Keratinocyte (primary cell): ENCODE results near the gene CFAP46. TPM values are rescaled to one million over a fixed set of nuclear protein-coding genes. Genes with fewer than 3 reads are reported as not detected.

Experiments used
- DNase-seq: peaks from one replicate; pipeline ENCODE4 v3.0.0-alpha.2; 2011; ENCODE audit warnings: low read depth, missing footprints, low spot score
- FAIRE-seq: peaks from 2 replicates; lab custom pipeline; 2011; peaks lifted over from hg19 to GRCh38; lab: Jason Lieb, UNC
- H2AFZ ChIP-seq: 2 replicates; pipeline ENCODE4 v1.6.0; 2012; ENCODE audit warnings: low read length, control low read depth, inconsistent platforms; ENCODE audit not compliant: control insufficient read depth
- H3K27ac ChIP-seq: 2 replicates; pipeline ENCODE4 v1.5.1; 2011; ENCODE audit warnings: low read length; ENCODE audit not compliant: control insufficient read depth, insufficient read depth
- H3K27me3 ChIP-seq: 3 replicates; pipeline ENCODE4 v1.6.0; 2011; ENCODE audit warnings: low read length; ENCODE audit not compliant: control insufficient read depth, insufficient read depth; ENCODE audit errors: extremely low read depth
- H3K36me3 ChIP-seq, 2 experiments: 2 replicates in 1 of 2; 3 replicates in 1 of 2; pipeline ENCODE4 v1.5.1; 2011; ENCODE audit warnings: low read length in 2 of 2, mild to moderate bottlenecking in 1 of 2; ENCODE audit not compliant: control insufficient read depth in 2 of 2, insufficient read depth in 2 of 2; ENCODE audit errors: extremely low read depth in 1 of 2
- H3K4me1 ChIP-seq: 3 replicates; pipeline ENCODE4 v1.5.1; 2011; ENCODE audit warnings: low read length; ENCODE audit not compliant: control insufficient read depth, insufficient read depth; ENCODE audit errors: extremely low read depth
- H3K4me2 ChIP-seq: 3 replicates; pipeline ENCODE4 v1.6.0; 2011; ENCODE audit warnings: low read depth, low read length; ENCODE audit not compliant: control insufficient read depth, insufficient read depth; ENCODE audit errors: extremely low read depth
- H3K4me3 ChIP-seq, 3 experiments: fragments of 200-600 bp in 1 of 3; sonication (generic) in 1 of 3; 2 replicates in 2 of 3; 3 replicates in 1 of 3; pipeline ENCODE4 v1.5.1; 2011 to 2016; ENCODE audit warnings: low read length in 3 of 3, mild to moderate bottlenecking in 3 of 3, control low read depth in 2 of 3, inconsistent platforms in 1 of 3, low read depth in 1 of 3, mixed read lengths in 1 of 3, mixed run types in 1 of 3, moderate library complexity in 1 of 3; ENCODE audit not compliant: control insufficient read depth in 2 of 3, insufficient read depth in 2 of 3; ENCODE audit errors: extremely low read depth in 1 of 3
- H3K79me2 ChIP-seq: 2 replicates; pipeline ENCODE4 v1.6.0; 2012; ENCODE audit warnings: low read length; ENCODE audit not compliant: control insufficient read depth, insufficient read depth
- H3K9ac ChIP-seq: 3 replicates; pipeline ENCODE4 v1.6.0; 2011; ENCODE audit warnings: low read length; ENCODE audit not compliant: control insufficient read depth, insufficient read depth; ENCODE audit errors: extremely low read depth
- H3K9me1 ChIP-seq: 3 replicates; pipeline ENCODE4 v1.6.0; 2011; ENCODE audit warnings: low read length; ENCODE audit not compliant: control insufficient read depth, insufficient read depth; ENCODE audit errors: extremely low read depth
- H3K9me3 ChIP-seq: 2 replicates; pipeline ENCODE4 v1.5.1; 2012; ENCODE audit warnings: low read depth, low read length; ENCODE audit not compliant: control insufficient read depth
- H4K20me1 ChIP-seq: 3 replicates; pipeline ENCODE4 v1.6.0; 2011; ENCODE audit warnings: low read length; ENCODE audit not compliant: control insufficient read depth, insufficient read depth; ENCODE audit errors: extremely low read depth
- EZH2 ChIP-seq: IDR thresholded peaks from one replicate; pipeline ENCODE4 v1.6.1; 2012; ENCODE audit warnings: inconsistent platforms, mild to moderate bottlenecking, low read length, moderate library complexity
- dilution Hi-C: fragments of 300-500 bp; cut with MboI; formaldehyde crosslinking; loops from one replicate; pipeline ENCODE4 v1.7.0; 2020; ENCODE audit warnings: low sequenced_read_pairs; ENCODE audit not compliant: extremely low pct_ligation_motif_present
- polyA plus RNA-seq, 5 experiments: library from polyadenylated mRNA; depleted of rRNA in 3 of 5; stranded (reverse) in 3 of 5; stranded (forward) in 1 of 5; unstranded in 1 of 5; fragments of >200 nt; gene quantifications; 1 replicate in 1 of 5; 2 replicates in 3 of 5; 3 replicates in 1 of 5; pipeline versions ENCODE4 v1.2.1 to v1.2.3, GENCODE V29; 2011 to 2012; ENCODE audit warnings: missing spikeins in 2 of 5, low read depth in 1 of 5, low replicate concordance in 1 of 5
- TF ChIP-seq, protein P1 (sequence below), 3 experiments: IDR thresholded peaks in 1 of 3; conservative IDR thresholded peaks in 1 of 3; optimal IDR thresholded peaks in 1 of 3; 2 replicates in 2 of 3; 3 replicates in 1 of 3; pipeline versions ENCODE3 to v1.5.1; 2011; ENCODE audit warnings: low read length in 3 of 3, mild to moderate bottlenecking in 3 of 3, moderate library complexity in 2 of 3, control low read depth in 1 of 3, inconsistent platforms in 1 of 3; ENCODE audit not compliant: insufficient read depth in 2 of 3; ENCODE audit errors: extremely low read depth in 1 of 3

The CFAP46 gene
- polyA plus RNA-seq, 1 donor (not counting 4 experiments of a cell fraction or from before 2014, with no cell fraction given), result 1.00 TPM

DNA sequence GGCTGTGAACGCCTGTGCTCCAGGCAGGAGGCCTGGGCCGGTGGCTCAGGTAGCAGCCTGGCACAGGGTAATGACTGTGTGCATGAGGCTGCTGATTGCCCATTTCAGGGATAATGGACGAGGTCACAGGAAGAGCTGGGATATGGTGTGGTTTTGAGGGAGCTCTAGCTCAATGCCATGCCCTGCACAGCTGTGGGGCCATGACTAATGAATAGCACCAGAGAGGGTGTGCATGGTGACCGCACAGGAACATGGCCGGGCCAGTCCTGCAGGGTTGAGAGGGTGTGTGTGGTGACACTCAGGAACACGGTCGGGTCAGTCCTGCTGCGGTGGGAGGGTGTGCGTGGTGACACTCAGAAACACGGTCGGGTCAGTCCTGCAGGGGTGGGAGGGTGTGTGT lies 178.3 kb downstream of the CFAP46 start:
- H3K79me2 ChIP-seq, result no peaks in the 10 kb centered on the region
- dilution Hi-C loops, result no loop called here
- no peaks in the 10 kb centered on the region for H3K27me3 ChIP-seq
- H3K4me3 ChIP-seq, result no peak overlapping the region
- no peaks in the 10 kb centered on the region for H4K20me1 ChIP-seq
- FAIRE-seq (no peak), DNase-seq (no peak)
- no peak overlapping the region for H3K4me2 ChIP-seq
- H3K9me3 ChIP-seq, result peaks cover 4% of the 10 kb centered on the region
- H2AFZ ChIP-seq, result no peak overlapping the region
- no peaks in the 10 kb centered on the region for H3K36me3 ChIP-seq
- no peaks in the 10 kb centered on the region for H3K9me1 ChIP-seq
- no peak overlapping the region for H3K27ac ChIP-seq
- no peak for TF ChIP-seq EZH2
- TF ChIP-seq, protein P1, sequence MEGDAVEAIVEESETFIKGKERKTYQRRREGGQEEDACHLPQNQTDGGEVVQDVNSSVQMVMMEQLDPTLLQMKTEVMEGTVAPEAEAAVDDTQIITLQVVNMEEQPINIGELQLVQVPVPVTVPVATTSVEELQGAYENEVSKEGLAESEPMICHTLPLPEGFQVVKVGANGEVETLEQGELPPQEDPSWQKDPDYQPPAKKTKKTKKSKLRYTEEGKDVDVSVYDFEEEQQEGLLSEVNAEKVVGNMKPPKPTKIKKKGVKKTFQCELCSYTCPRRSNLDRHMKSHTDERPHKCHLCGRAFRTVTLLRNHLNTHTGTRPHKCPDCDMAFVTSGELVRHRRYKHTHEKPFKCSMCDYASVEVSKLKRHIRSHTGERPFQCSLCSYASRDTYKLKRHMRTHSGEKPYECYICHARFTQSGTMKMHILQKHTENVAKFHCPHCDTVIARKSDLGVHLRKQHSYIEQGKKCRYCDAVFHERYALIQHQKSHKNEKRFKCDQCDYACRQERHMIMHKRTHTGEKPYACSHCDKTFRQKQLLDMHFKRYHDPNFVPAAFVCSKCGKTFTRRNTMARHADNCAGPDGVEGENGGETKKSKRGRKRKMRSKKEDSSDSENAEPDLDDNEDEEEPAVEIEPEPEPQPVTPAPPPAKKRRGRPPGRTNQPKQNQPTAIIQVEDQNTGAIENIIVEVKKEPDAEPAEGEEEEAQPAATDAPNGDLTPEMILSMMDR (optimal IDR thresholded peaks at IDR 0.05 in 1 of 3, IDR thresholded peaks at IDR 0.05 in 1 of 3, conservative IDR thresholded peaks at IDR 0.05 in 1 of 3; ENCODE audit: extremely low read depth in 1 of 3, insufficient read depth in 2 of 3, low read length in 3 of 3), result no peak
- H3K9ac ChIP-seq, result no peak overlapping the region
- no peaks in the 10 kb centered on the region for H3K4me1 ChIP-seq

DNA sequence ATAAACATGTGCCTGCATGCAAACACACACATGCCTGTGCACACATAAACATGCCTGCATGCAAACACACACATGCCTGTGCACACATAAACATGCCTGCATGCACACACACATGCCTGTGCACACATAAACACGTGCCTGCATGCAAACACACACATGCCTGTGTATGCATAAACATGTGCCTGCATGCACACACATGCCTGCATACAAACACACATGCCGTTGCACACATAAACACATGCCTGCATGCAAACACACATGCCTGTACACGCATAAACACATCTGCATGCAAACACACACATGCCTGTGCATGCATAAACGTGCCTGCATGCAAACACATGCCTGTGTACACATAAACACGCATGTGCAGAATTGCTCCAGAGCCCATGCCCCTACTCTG lies 178.8 kb downstream of the CFAP46 start:
- FAIRE-seq (no peak), DNase-seq (no peak)
- Histone ChIP-seq H3K27me3 (no peaks in the 10 kb centered on the region), H3K79me2 (no peaks in the 10 kb centered on the region), H4K20me1 (no peaks in the 10 kb centered on the region), H3K9me1 (no peaks in the 10 kb centered on the region), H3K9ac (no peak overlapping the region), H2AFZ (no peak overlapping the region), H3K36me3 (no peaks in the 10 kb centered on the region), H3K9me3 (peaks cover 4% of the 10 kb centered on the region), H3K4me1 (no peaks in the 10 kb centered on the region), H3K27ac (no peak overlapping the region), H3K4me3 (no peak overlapping the region), H3K4me2 (no peak overlapping the region)
- no peak for TF ChIP-seq EZH2
- TF ChIP-seq, protein P1 (optimal IDR thresholded peaks at IDR 0.05 in 1 of 3, IDR thresholded peaks at IDR 0.05 in 1 of 3, conservative IDR thresholded peaks at IDR 0.05 in 1 of 3; ENCODE audit: extremely low read depth in 1 of 3, insufficient read depth in 2 of 3, low read length in 3 of 3), result no peak
- dilution Hi-C loops, result no loop called here
